NOMO-1 (cell line): ENCODE results near the gene SMYD3.
A peak's percentile ranks its signal among the peaks of the same experiment; 100 is the strongest.

Experiments
- DNase-seq, 2 experiments: peaks; one replicate each; lab custom pipeline; 2025; ENCODE audit not compliant: unreplicated experiment in 2 of 2; lab: John Stamatoyannopoulos, UW

Gene SMYD3

GRCh38 chr1:246187834-246188372, 319.2 kb downstream of the SMYD3 start:
- peak; percentile 39 to 45 for DNase-seq

GRCh38 chr1:246184503-246184902, 322.6 kb downstream of the SMYD3 start:
- DNase-seq = no peak

GRCh38 chr1:246182149-246182851, 324.8 kb downstream of the SMYD3 start:
- peak; percentile 45 to 49 for DNase-seq

GRCh38 chr1:246181241-246181640, 325.8 kb downstream of the SMYD3 start:
- DNase-seq = no peak

GRCh38 chr1:246179401-246179800, 327.7 kb downstream of the SMYD3 start:
- DNase-seq = no peak

- peak in 1 of 2 experiments; percentile 18 for DNase-seq
Measured at GRCh38 chr1:246178717-246179311, 328.3 kb downstream of the SMYD3 start.

GRCh38 chr1:246176126-246177024, 330.7 kb downstream of the SMYD3 start:
- DNase-seq = no peak

- no peak for DNase-seq
Measured at GRCh38 chr1:246170574-246171261, 336.4 kb downstream of the SMYD3 start.

GRCh38 chr1:246169486-246169885, 337.6 kb downstream of the SMYD3 start:
- no peak for DNase-seq

GRCh38 chr1:246169019-246169418, 338.1 kb downstream of the SMYD3 start:
- DNase-seq = no peak

GRCh38 chr1:246166841-246167240, 340.2 kb downstream of the SMYD3 start:
- DNase-seq = no peak

- no peak for DNase-seq
Measured at GRCh38 chr1:246165826-246166709, 341.0 kb downstream of the SMYD3 start.

GRCh38 chr1:246164764-246165163, 342.3 kb downstream of the SMYD3 start:
- no peak for DNase-seq

GRCh38 chr1:246162560-246162959, 344.5 kb downstream of the SMYD3 start:
- no peak for DNase-seq

GRCh38 chr1:246161626-246162025, 345.5 kb downstream of the SMYD3 start:
- no peak for DNase-seq

GRCh38 chr1:246160905-246161304, 346.2 kb downstream of the SMYD3 start:
- no peak for DNase-seq

GRCh38 chr1:246160374-246160773, 346.7 kb downstream of the SMYD3 start:
- DNase-seq = no peak

- peak in 1 of 2 experiments; percentile 8 for DNase-seq
Measured at GRCh38 chr1:246159279-246160227, 347.5 kb downstream of the SMYD3 start.

- no peak for DNase-seq
Measured at GRCh38 chr1:246158131-246158530, 348.9 kb downstream of the SMYD3 start.
